ENCODE data around the gene TGIF2. TPM values are rescaled to one million over a fixed set of nuclear protein-coding genes. Genes with fewer than 3 reads are reported as not detected.

TGIF2 gene
- total and polyA plus RNA-seq, 2 of the 8 experiments (the other 6 are each of a cell fraction or from before 2014, with no cell fraction given) = 49.7 to 76.7 TPM

DNA sequence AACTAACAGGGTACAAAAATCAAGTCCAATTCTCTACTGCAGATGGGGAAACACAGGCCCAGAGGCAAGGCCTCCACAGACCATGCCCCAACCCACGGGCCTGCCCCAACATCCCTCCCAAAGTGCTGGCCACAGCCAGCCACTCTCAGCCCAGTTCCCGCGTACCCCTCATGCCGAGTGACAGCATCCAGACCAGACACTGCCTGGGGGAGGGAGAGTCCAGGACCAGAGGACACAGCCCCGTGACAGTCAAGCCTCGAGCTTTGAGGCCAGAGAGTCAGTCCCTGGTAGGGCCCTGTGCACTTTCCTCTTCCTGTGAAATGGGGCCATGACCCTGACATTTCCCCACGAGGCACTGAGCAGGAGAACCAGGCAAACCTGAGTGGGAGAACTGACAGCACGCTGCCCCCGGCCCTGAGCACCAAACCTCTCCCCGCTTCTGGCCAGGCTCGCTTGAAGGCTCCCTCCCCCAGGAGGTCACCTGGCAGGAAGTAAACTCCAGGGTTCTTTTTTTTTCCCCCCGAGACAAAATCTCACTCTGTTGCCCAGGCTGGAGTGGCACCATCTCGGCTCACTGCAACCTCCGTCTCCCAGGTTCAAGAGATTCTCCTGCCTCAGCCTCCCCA is 27.2 kb upstream of the TGIF2 start (continued):
- TF ChIP-seq POU5F1 (IDR thresholded peaks at IDR 0.05; ENCODE audit: low read depth, low read length) = no peak
- no peak for TF ChIP-seq MAFK (IDR thresholded peaks at IDR 0.05; ENCODE audit: low read depth, low read length)
- no peak for TF ChIP-seq POLR2AphosphoS5 (IDR thresholded peaks at IDR 0.05; ENCODE audit: low read depth, low read length)
- no peak for TF ChIP-seq TEAD4 (IDR thresholded peaks at IDR 0.05; ENCODE audit: low read depth, low read length)
- no peak for TF ChIP-seq JUN (IDR thresholded peaks at IDR 0.05; ENCODE audit: low read depth, low read length)
- no peak for TF ChIP-seq RXRA (IDR thresholded peaks at IDR 0.05; ENCODE audit: insufficient read depth, low read depth, low read length)
